GM12878 (cell line): ENCODE measurements around the gene GRM1. TPM values are rescaled to one million over a fixed set of nuclear protein-coding genes. Genes with fewer than 3 reads are reported as not detected.

Source experiments
- ATAC-seq: fragments of 200-7000 bp; cut with Tn5 transposase; 3 replicates; pipeline ENCODE4 v1.9.1; 2020; ENCODE audit warnings: mild to moderate bottlenecking, moderate library complexity
- BruUV-seq: library from RNA; stranded (reverse); fragments of 400-500 nt; replicated peaks from 2 replicates; lab custom pipeline; 2021; lab: Mats Ljungman, UMichigan
- CTCF ChIA-PET: fragments of 300-600 bp; sonication (Branson Sonifier 250); formaldehyde crosslinking; extraction: SDS; loops from one replicate; lab custom pipeline; 2021; ENCODE audit warnings: inconsistent platforms; lab: Yijun Ruan, JAX
- POLR2A ChIA-PET: fragments of 350-600 bp; formaldehyde crosslinking; extraction: SDS; loops from one replicate; lab custom pipeline; 2021; ENCODE audit warnings: inconsistent platforms; lab: Charles Lee
- RAD21 ChIA-PET: fragments of 300-600 bp; sonication (Branson Sonifier 250); formaldehyde crosslinking; loops from one replicate; lab custom pipeline; 2023; ENCODE audit warnings: antibody characterized with exemption; ENCODE audit not compliant: unreplicated experiment; lab: Charles Lee
- SMC1A ChIA-PET: fragments of 300-600 bp; sonication (Branson Sonifier 250); formaldehyde crosslinking; loops from one replicate; lab custom pipeline; 2023; ENCODE audit not compliant: unreplicated experiment, uncharacterized antibody; lab: Charles Lee
- DNase-seq: peaks from one replicate; pipeline ENCODE4 v3.0.0-alpha.2; 2011; ENCODE audit warnings: low read depth, low spot score
- FAIRE-seq: peaks from 3 replicates; lab custom pipeline; 2011; peaks lifted over from hg19 to GRCh38; lab: Jason Lieb, UNC
- H2AFZ ChIP-seq: 2 replicates; pipeline ENCODE4 v1.6.0; 2011; ENCODE audit warnings: low read depth, low read length, control low read depth; ENCODE audit not compliant: control insufficient read depth
- H3K27ac ChIP-seq: 2 replicates; pipeline ENCODE4 v1.5.1; 2011; ENCODE audit warnings: control low read depth; ENCODE audit not compliant: control insufficient read depth, insufficient read depth
- H3K27me3 ChIP-seq, 2 experiments: replicated peaks in 1 of 2; 2 replicates each; pipeline versions ENCODE4 v1.6.0 to v1.6.1; 2011; ENCODE audit warnings: low read length in 1 of 2; ENCODE audit not compliant: control insufficient read depth in 2 of 2, insufficient read depth in 2 of 2
- H3K36me3 ChIP-seq, 2 experiments: 2 replicates each; pipeline ENCODE4 v1.5.1; 2011; ENCODE audit warnings: low read length in 1 of 2; ENCODE audit not compliant: control insufficient read depth in 2 of 2, insufficient read depth in 2 of 2
- H3K4me1 ChIP-seq: 2 replicates; pipeline ENCODE4 v1.6.1; 2011; ENCODE audit warnings: mild to moderate bottlenecking, low read length, moderate library complexity, mixed read lengths; ENCODE audit not compliant: control insufficient read depth, insufficient read depth
- H3K4me2 ChIP-seq: 2 replicates; pipeline ENCODE4 v1.6.0; 2011; ENCODE audit warnings: control low read depth; ENCODE audit not compliant: control insufficient read depth, insufficient read depth
- H3K4me3 ChIP-seq: fragments of 200-600 bp; sonication (generic); 2 replicates; pipeline ENCODE4 v1.5.1; 2016
- H3K79me2 ChIP-seq: 2 replicates; pipeline ENCODE4 v1.6.0; 2011; ENCODE audit warnings: low read length; ENCODE audit not compliant: control insufficient read depth, insufficient read depth
- H3K9ac ChIP-seq: 2 replicates; pipeline ENCODE4 v1.8.0; 2011; ENCODE audit warnings: low read length, control low read depth, mixed read lengths; ENCODE audit not compliant: control insufficient read depth, insufficient read depth
- H3K9me3 ChIP-seq: replicated peaks from 3 replicates; pipeline ENCODE4 v1.5.1; 2011; ENCODE audit warnings: mild to moderate bottlenecking, low read length; ENCODE audit not compliant: control insufficient read depth, insufficient read depth
- H4K20me1 ChIP-seq: 2 replicates; pipeline ENCODE4 v1.6.0; 2011; ENCODE audit not compliant: control insufficient read depth, insufficient read depth
- ATF7 ChIP-seq: fragments of 450-650 bp; IDR thresholded peaks from 2 replicates; pipeline ENCODE4 v1.6.1; 2016; ENCODE audit warnings: low read depth, mild to moderate bottlenecking
- CEBPB ChIP-seq, 2 experiments: fragments of 150-350 bp in 1 of 2; IDR thresholded peaks; 2 replicates each; pipeline ENCODE4 v1.6.1; 2012 to 2014; ENCODE audit warnings: low read depth in 2 of 2, low read length in 2 of 2, borderline replicate concordance in 1 of 2, inconsistent platforms in 1 of 2
- CHD4 ChIP-seq: fragments of 200-600 bp; sonication (generic); IDR thresholded peaks from 2 replicates; pipeline ENCODE4 v1.6.1; 2016; ENCODE audit warnings: mild to moderate bottlenecking
- CREB1 ChIP-seq: IDR thresholded peaks from 2 replicates; pipeline ENCODE4 v1.6.1; 2012; ENCODE audit warnings: low read depth, mild to moderate bottlenecking, inconsistent platforms
- EZH2 ChIP-seq: IDR thresholded peaks from 2 replicates; pipeline ENCODE4 v1.6.1; 2012; ENCODE audit warnings: low read depth, mild to moderate bottlenecking, control low read depth, inconsistent platforms, low read length, borderline replicate concordance; ENCODE audit not compliant: control insufficient read depth
- MTA3 ChIP-seq: IDR thresholded peaks from 2 replicates; pipeline ENCODE4 v1.6.1; 2012; ENCODE audit warnings: low read length, inconsistent platforms, borderline replicate concordance
- MYB ChIP-seq: fragments of 150-350 bp; IDR thresholded peaks from 2 replicates; pipeline ENCODE4 v1.6.1; 2014; ENCODE audit warnings: mild to moderate bottlenecking, low read depth, low read length, borderline replicate concordance
- NRF1 ChIP-seq: conservative IDR thresholded peaks from 2 replicates; pipeline ENCODE4 v1.6.1; 2011; ENCODE audit warnings: mild to moderate bottlenecking, low read depth, low read length, improper control_type of control experiment
- PAX5 ChIP-seq: IDR thresholded peaks from 2 replicates; pipeline ENCODE4 v1.6.1; 2011; ENCODE audit warnings: low read depth, low read length, borderline replicate concordance
- PAX8 ChIP-seq: fragments of 450-650 bp; IDR thresholded peaks from 2 replicates; pipeline ENCODE4 v1.6.1; 2017; ENCODE audit warnings: mild to moderate bottlenecking, moderate library complexity
- RAD51 ChIP-seq: fragments of 450-650 bp; IDR thresholded peaks from 2 replicates; pipeline ENCODE4 v1.6.1; 2016; ENCODE audit warnings: moderate library complexity, mild to moderate bottlenecking, inconsistent platforms
- RCOR1 ChIP-seq: conservative IDR thresholded peaks from 2 replicates; pipeline ENCODE4 v1.6.1; 2012; ENCODE audit warnings: low read depth, low read length, improper control_type of control experiment
- RFX5 ChIP-seq: IDR thresholded peaks from 2 replicates; pipeline ENCODE4 v1.6.1; 2011; ENCODE audit warnings: low read depth, low read length, improper control_type of control experiment
- SRF ChIP-seq, 2 experiments: IDR thresholded peaks; 2 replicates each; pipeline ENCODE4 v1.6.1; 2011; ENCODE audit warnings: low read depth in 2 of 2, low read length in 2 of 2, mild to moderate bottlenecking in 1 of 2, moderate library complexity in 1 of 2
- whole genome bisulfite sequencing: methylation state at CpG from one replicate; pipeline ENCODE4 v1.1.6; 2016; ENCODE audit warnings: low lambda C conversion rate; ENCODE audit not compliant: insufficient replicate concordance, insufficient coverage; ENCODE audit errors: missing lambda C conversion rate; 5-methylcytosine and 5-hydroxymethylcytosine counted together
- in situ Hi-C: fragments of 300-500 bp; cut with MboI; formaldehyde crosslinking; loops from 9 replicates; pipeline ENCODE4 v1.14.3; 2018; ENCODE audit warnings: mixed read lengths
- intact Hi-C: fragments of 100-400 bp; cut with micrococcal nuclease; formaldehyde crosslinking; loops from one replicate; pipeline ENCODE4 v1.14.2; 2022; ENCODE audit not compliant: unreplicated experiment
- polyA plus RNA-seq, 11 experiments: library from polyadenylated mRNA; depleted of rRNA in 4 of 11; unstranded in 6 of 11; stranded (reverse) in 5 of 11; fragments of >200 nt; fragmentation: Nextera tagmentation in 4 of 11; fragmentation: Illumina TruSeq in 1 of 11; extraction: Ambion mirVana in 4 of 11; extraction: Trizol in 1 of 11; gene quantifications; 1 replicate in 1 of 11; 2 replicates in 10 of 11; pipeline versions ENCODE4 v1.2.1 to v1.2.3, GENCODE V29; 2011 to 2016; ENCODE audit warnings: inconsistent platforms in 2 of 11, missing spikeins in 2 of 11, low read depth in 1 of 11
- total RNA-seq, 4 experiments: library from RNA; depleted of rRNA in 3 of 4; stranded (reverse); fragments of >200 nt in 3 of 4; fragmentation: Illumina TruSeq in 1 of 4; extraction: Trizol in 1 of 4; gene quantifications; 2 replicates each; pipeline versions ENCODE4 v1.2.1 to v1.2.3, GENCODE V29; 2013 to 2021
- TF ChIP-seq, protein P1 (sequence below): IDR thresholded peaks from 2 replicates; pipeline ENCODE4 v1.6.1; 2012; ENCODE audit warnings: mild to moderate bottlenecking, low read depth, low read length
- TF ChIP-seq, protein P2 (sequence below): fragments of 450-650 bp; conservative IDR thresholded peaks from 2 replicates; pipeline ENCODE4 v1.6.1; 2017; ENCODE audit warnings: mild to moderate bottlenecking, moderate library complexity
- TF ChIP-seq, protein P3 (sequence below): IDR thresholded peaks from 2 replicates; pipeline ENCODE4 v1.6.1; 2012; ENCODE audit warnings: low read depth, low read length, improper control_type of control experiment

The GRM1 gene
- total and polyA plus RNA-seq, 10 of the 15 experiments (the other 5 are each of a cell fraction or from before 2014, with no cell fraction given): 0.04 TPM; not detected in 9

- TF ChIP-seq, protein P1, sequence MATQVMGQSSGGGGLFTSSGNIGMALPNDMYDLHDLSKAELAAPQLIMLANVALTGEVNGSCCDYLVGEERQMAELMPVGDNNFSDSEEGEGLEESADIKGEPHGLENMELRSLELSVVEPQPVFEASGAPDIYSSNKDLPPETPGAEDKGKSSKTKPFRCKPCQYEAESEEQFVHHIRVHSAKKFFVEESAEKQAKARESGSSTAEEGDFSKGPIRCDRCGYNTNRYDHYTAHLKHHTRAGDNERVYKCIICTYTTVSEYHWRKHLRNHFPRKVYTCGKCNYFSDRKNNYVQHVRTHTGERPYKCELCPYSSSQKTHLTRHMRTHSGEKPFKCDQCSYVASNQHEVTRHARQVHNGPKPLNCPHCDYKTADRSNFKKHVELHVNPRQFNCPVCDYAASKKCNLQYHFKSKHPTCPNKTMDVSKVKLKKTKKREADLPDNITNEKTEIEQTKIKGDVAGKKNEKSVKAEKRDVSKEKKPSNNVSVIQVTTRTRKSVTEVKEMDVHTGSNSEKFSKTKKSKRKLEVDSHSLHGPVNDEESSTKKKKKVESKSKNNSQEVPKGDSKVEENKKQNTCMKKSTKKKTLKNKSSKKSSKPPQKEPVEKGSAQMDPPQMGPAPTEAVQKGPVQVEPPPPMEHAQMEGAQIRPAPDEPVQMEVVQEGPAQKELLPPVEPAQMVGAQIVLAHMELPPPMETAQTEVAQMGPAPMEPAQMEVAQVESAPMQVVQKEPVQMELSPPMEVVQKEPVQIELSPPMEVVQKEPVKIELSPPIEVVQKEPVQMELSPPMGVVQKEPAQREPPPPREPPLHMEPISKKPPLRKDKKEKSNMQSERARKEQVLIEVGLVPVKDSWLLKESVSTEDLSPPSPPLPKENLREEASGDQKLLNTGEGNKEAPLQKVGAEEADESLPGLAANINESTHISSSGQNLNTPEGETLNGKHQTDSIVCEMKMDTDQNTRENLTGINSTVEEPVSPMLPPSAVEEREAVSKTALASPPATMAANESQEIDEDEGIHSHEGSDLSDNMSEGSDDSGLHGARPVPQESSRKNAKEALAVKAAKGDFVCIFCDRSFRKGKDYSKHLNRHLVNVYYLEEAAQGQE: no peak
- TF ChIP-seq RAD51: no peak
- TF ChIP-seq, all 136 proteins: peak for 0
Measured at GRCh38 chr6:146410851-146411595, 382.2 kb downstream of the GRM1 start (continued).

DNA sequence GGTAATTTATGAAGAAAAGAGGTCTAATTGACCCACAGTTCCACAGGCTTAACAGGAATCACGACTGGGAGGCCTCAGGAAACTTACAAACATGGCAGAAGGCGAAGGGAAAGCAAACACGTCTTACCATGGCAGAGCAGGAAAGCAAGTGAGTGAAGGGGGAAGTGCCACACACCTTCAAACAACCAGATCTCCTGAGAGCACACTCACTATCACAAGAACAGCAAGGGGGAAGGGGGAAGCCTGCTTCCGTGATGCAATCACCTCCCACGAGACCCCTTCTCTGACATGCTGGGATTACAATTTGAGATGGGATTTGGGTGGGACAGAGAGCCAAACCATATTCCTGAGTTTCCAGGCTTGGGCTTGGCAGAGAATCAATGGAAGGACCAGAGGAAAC, 390.7 kb downstream of the GRM1 start:
- ATAC-seq (no peak), FAIRE-seq (no peak), DNase-seq (no peak)
- RAD21 ChIA-PET: no interaction called here
- Histone ChIP-seq H3K36me3 (no peaks in the 10 kb centered on the region), H3K27ac (no peak overlapping the region), H3K9me3 (no peaks in the 10 kb centered on the region), H3K4me2 (no peak overlapping the region), H4K20me1 (no peaks in the 10 kb centered on the region), H3K4me1 (no peaks in the 10 kb centered on the region), H3K27me3 (no peaks in the 10 kb centered on the region), H3K9ac (no peak overlapping the region), H2AFZ (no peak overlapping the region), H3K4me3 (no peak overlapping the region), H3K79me2 (no peaks in the 10 kb centered on the region)
- SMC1A ChIA-PET: no interaction called here
- WGBS: 20% methylated on average over 5 of the region's 5 CpGs
- CTCF ChIA-PET: no interaction called here
- BruUV-seq: no TSS peak
- in situ Hi-C loops: no loop called here
- POLR2A ChIA-PET: no interaction called here
- intact Hi-C loops: no loop called here
- TF ChIP-seq ATF7 (no peak), CREB1 (no peak), RFX5 (no peak), NRF1 (no peak), PAX8 (no peak), EZH2 (no peak), MYB (no peak), CHD4 (no peak), MTA3 (no peak), PAX5 (no peak), CEBPB (IDR thresholded peaks at IDR 0.05; ENCODE audit: borderline replicate concordance in 1 of 2, low read depth in 2 of 2, low read length in 2 of 2) (no peak), RCOR1 (no peak), SRF (IDR thresholded peaks at IDR 0.05; ENCODE audit: low read depth in 2 of 2, low read length in 2 of 2) (no peak)
- TF ChIP-seq, protein P2, sequence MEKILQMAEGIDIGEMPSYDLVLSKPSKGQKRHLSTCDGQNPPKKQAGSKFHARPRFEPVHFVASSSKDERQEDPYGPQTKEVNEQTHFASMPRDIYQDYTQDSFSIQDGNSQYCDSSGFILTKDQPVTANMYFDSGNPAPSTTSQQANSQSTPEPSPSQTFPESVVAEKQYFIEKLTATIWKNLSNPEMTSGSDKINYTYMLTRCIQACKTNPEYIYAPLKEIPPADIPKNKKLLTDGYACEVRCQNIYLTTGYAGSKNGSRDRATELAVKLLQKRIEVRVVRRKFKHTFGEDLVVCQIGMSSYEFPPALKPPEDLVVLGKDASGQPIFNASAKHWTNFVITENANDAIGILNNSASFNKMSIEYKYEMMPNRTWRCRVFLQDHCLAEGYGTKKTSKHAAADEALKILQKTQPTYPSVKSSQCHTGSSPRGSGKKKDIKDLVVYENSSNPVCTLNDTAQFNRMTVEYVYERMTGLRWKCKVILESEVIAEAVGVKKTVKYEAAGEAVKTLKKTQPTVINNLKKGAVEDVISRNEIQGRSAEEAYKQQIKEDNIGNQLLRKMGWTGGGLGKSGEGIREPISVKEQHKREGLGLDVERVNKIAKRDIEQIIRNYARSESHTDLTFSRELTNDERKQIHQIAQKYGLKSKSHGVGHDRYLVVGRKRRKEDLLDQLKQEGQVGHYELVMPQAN: no peak
- TF ChIP-seq, protein P3, sequence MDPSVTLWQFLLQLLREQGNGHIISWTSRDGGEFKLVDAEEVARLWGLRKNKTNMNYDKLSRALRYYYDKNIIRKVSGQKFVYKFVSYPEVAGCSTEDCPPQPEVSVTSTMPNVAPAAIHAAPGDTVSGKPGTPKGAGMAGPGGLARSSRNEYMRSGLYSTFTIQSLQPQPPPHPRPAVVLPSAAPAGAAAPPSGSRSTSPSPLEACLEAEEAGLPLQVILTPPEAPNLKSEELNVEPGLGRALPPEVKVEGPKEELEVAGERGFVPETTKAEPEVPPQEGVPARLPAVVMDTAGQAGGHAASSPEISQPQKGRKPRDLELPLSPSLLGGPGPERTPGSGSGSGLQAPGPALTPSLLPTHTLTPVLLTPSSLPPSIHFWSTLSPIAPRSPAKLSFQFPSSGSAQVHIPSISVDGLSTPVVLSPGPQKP: no peak
